Heart right ventricle (tissue), 16 donors: ENCODE data around the gene TMEM167A. TPM values are rescaled to one million over a fixed set of nuclear protein-coding genes. Genes with fewer than 3 reads are reported as not detected.
"Not testable (repeated sequence)": the region's sequence is repeated elsewhere in the genome, so short reads cannot be mapped to it uniquely, and the experiment has no call there.

ENCODE experiments used
- ATAC-seq, 8 donors: fragments of 200-7000 bp; cut with Tn5 transposase; one replicate each; pipeline ENCODE4 v1.9.1; 2020; ENCODE audit warnings: mild to moderate bottlenecking in 8 of 8, moderate library complexity in 8 of 8, moderate number of reproducible peaks in 1 of 8
- DNase-seq, 2 donors: peaks; one replicate each; pipeline ENCODE4 v3.0.0-alpha.2; 2020
- H3K27ac ChIP-seq, 10 donors: fragments of 200-600 bp; sonication (generic) in 2 of 10; one replicate each; pipeline versions ENCODE4 v1.5.0 to v1.8.0; 2020 to 2022; ENCODE audit warnings: mild to moderate bottlenecking in 3 of 10
- H3K27me3 ChIP-seq, 7 donors: fragments of 200-600 bp; one replicate each; pipeline ENCODE4 v1.8.0; 2021 to 2022; ENCODE audit warnings: mild to moderate bottlenecking in 2 of 7
- H3K36me3 ChIP-seq, 9 donors: fragments of 200-600 bp; sonication (generic) in 1 of 9; one replicate each; pipeline versions ENCODE4 v1.5.0 to v1.8.0; 2020 to 2022; ENCODE audit warnings: mild to moderate bottlenecking in 2 of 9
- H3K4me1 ChIP-seq, 9 donors: fragments of 200-600 bp; sonication (generic) in 1 of 9; one replicate each; pipeline versions ENCODE4 v1.5.0 to v1.8.0; 2020 to 2022; ENCODE audit warnings: mild to moderate bottlenecking in 4 of 9
- H3K4me3 ChIP-seq, 10 donors: fragments of 200-600 bp; sonication (generic) in 2 of 10; one replicate each; pipeline versions ENCODE4 v1.5.0 to v1.8.0; 2020 to 2022; ENCODE audit warnings: mild to moderate bottlenecking in 7 of 10, moderate library complexity in 2 of 10
- H3K9me3 ChIP-seq, 11 donors: fragments of 200-600 bp in 10 of 11; sonication (generic) in 2 of 11; one replicate each; pipeline versions ENCODE4 v1.5.0 to v1.8.0; 2013 to 2022; ENCODE audit warnings: mild to moderate bottlenecking in 2 of 11, control low read depth in 1 of 11, moderate library complexity in 1 of 11
- CTCF ChIP-seq, 9 donors: fragments of 200-600 bp; sonication (generic) in 2 of 9; IDR thresholded peaks; one replicate each; pipeline versions ENCODE4 v1.5.0 to v1.8.0; 2021 to 2022; ENCODE audit warnings: antibody characterized with exemption in 9 of 9, mild to moderate bottlenecking in 5 of 9, moderate library complexity in 1 of 9
- WGBS, 2 donors: extraction: QIAGEN DNeasy Blood & Tissue Kit; methylation state at CpG; one replicate each; pipeline ENCODE4 v1.1.7; 2013; ENCODE audit warnings: inconsistent platforms in 1 of 2; 5-methylcytosine and 5-hydroxymethylcytosine counted together
- intact Hi-C, 10 donors: fragments of 100-400 bp; cut with DNase I; formaldehyde crosslinking; loops; one replicate each; pipeline versions ENCODE4 v1.11.1 to v1.14.2; 2022
- polyA plus RNA-seq, 2 donors: library from polyadenylated mRNA; stranded (reverse); fragments of 200-250 nt; gene quantifications; one replicate each; pipeline ENCODE4 v1.2.3, GENCODE V29; 2013
- total RNA-seq, 10 donors: library from RNA; stranded (reverse); fragmentation: NEBNext Ultra II Directional in 3 of 10; extraction: Animal tissue kit (Norgen Biotek cat#: 25700) in 3 of 10; gene quantifications; one replicate each; pipeline versions ENCODE4 v1.2.1 to v1.2.4, GENCODE V29; 2021 to 2023
- donor health status: Arrhythmogenic right ventricular cardiomyopathy.
- donor health status: ischemic (EF 13 %, LVEDD 7.1; RV severe dilation, severe dysfunction).
- donor health status: healthy with polysubstance abuse.
- donor health status: DM: no; HTN: yes; CAD: no.
- donor health status: DM: no; HTN: no; CAD: no.
- donor health status: ischemic (EF 25% LVEDD 6.9; RV normal size, moderate dysfunction).
- donor health status: ischemic (EF 25% LVEDD 5.7; RV mildly dilated, moderate dysfunction).
- donor health status: healthy.
- donor health status: DM: yes; HTN: yes; CAD: no.
- donor health status: Ischemic cardiomyopathy.
- donor health status: ischemic (EF 35%, LVEDD 5.7; RV mildly dilated, moderate dysfunction).
- donor health status: nonischemic (EF 11% LVEDD 7.7; RV severe dilation, severe dysfunction).
- donor health status: DM: yes; HTN: yes; CAD: no.
- donor health status: PGD.
- donor health status: ischemic (EF 29% LVEDD 5.4; RV normal size, mild dysfunction).
- donor health status: nonischemic (EF 23%, LVEDD 6.1; RV moderate dilation, normal function).

TMEM167A gene
- total and polyA plus RNA-seq, 12 donors: 17.6 to 53.5 (median 43.4) TPM

- 4 to 5% methylated on average over 14 of the region's 14 CpGs for WGBS, 2 donors
- peak overlapping the region; percentile 44 to 90 (median 78) for H3K4me3 ChIP-seq
- intact Hi-C loops: loop anchor here in 1 of 10 donors (10.0 kb wide), 2 partner anchors 357 to 723 kb away; no protein-coding TSS in a partner anchor
- H3K4me1 ChIP-seq: peaks cover 0 to 49% (median 37%) of the 10 kb centered on the region in 9 donors
- TF ChIP-seq CTCF (IDR thresholded peaks at IDR 0.05): no peak
- H3K27me3 ChIP-seq: no peaks in the 10 kb centered on the region
- H3K36me3 ChIP-seq: peaks cover 0 to 10% (median 0%) of the 10 kb centered on the region in 9 donors
- no peaks in the 10 kb centered on the region for H3K9me3 ChIP-seq
- peak in 4 of 8 donors; percentile 1 to 35 (median 20) for ATAC-seq
- H3K27ac ChIP-seq: peak overlapping the region in 9 of 10 donors; percentile 67 to 95 (median 85)
- no peak for DNase-seq
Measured at GRCh38 chr5:83077662-83078261, 568 bp upstream of the TMEM167A start.

DNA sequence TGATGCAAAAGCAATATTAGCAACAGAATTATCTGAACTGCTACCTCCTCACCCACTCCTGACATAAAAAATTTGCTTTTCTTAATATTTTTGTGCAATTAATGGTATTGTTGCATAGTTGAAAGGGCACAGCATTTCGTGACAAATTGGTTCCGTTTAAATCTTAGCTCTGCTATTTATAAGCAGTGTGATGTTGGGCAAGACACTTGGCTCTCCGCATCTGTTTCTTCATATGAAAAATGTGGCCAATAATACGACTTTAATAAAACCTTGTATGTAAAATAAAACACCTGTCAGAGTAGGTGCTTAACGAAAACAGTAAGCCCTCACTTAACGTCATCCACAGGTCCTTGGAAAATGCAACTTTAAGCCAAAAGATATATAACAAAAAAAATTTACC lies 4.2 kb downstream of the TMEM167A start:
- H3K4me3 ChIP-seq: no peak overlapping the region
- H3K27me3 ChIP-seq: no peaks in the 10 kb centered on the region
- intact Hi-C loops: loop anchor here in 1 of 10 donors (10.0 kb wide), 2 partner anchors 362 to 718 kb away; no protein-coding TSS in a partner anchor
- H3K27ac ChIP-seq: peak overlapping the region in 3 of 10 donors; percentile 6 to 33 (median 28)
- 49 to 58% methylated on average over 6 of the region's 6 CpGs for WGBS, 2 donors
- peaks cover 0 to 13% (median 0%) of the 10 kb centered on the region in 9 donors for H3K36me3 ChIP-seq
- no peaks in the 10 kb centered on the region for H3K9me3 ChIP-seq
- H3K4me1 ChIP-seq: peaks cover 0 to 87% (median 61%) of the 10 kb centered on the region in 9 donors
- ATAC-seq: no peak
- no peak for DNase-seq
- no peak for TF ChIP-seq CTCF (IDR thresholded peaks at IDR 0.05)

GRCh38 chr5:83071286-83072051 lies 5.7 kb downstream of the TMEM167A start:
- no peak overlapping the region for H3K4me3 ChIP-seq
- no peak for TF ChIP-seq CTCF (IDR thresholded peaks at IDR 0.05)
- H3K27me3 ChIP-seq: no peaks in the 10 kb centered on the region
- H3K9me3 ChIP-seq: no peaks in the 10 kb centered on the region
- 77 to 78% methylated on average over 2 of the region's 2 CpGs for WGBS, 2 donors
- intact Hi-C loops: loop anchor here in 1 of 10 donors (10.0 kb wide), 2 partner anchors 363 to 717 kb away; no protein-coding TSS in a partner anchor
- H3K27ac ChIP-seq: no peak overlapping the region
- H3K4me1 ChIP-seq: peaks cover 0 to 84% (median 61%) of the 10 kb centered on the region in 9 donors
- DNase-seq (no peak), ATAC-seq (no peak)
- H3K36me3 ChIP-seq: peaks cover 0 to 13% (median 0%) of the 10 kb centered on the region in 9 donors

- DNase-seq (no peak), ATAC-seq (no peak)
- peaks cover 0 to 69% (median 44%) of the 10 kb centered on the region in 9 donors for H3K4me1 ChIP-seq
- H3K4me3 ChIP-seq: no peak overlapping the region
- no peaks in the 10 kb centered on the region for H3K9me3 ChIP-seq
- no peak for TF ChIP-seq CTCF (IDR thresholded peaks at IDR 0.05)
- peaks cover 0 to 13% (median 0%) of the 10 kb centered on the region in 9 donors for H3K36me3 ChIP-seq
- 83 to 87% methylated on average over 2 of the region's 2 CpGs for WGBS, 2 donors
- no peak overlapping the region for H3K27ac ChIP-seq
- H3K27me3 ChIP-seq: no peaks in the 10 kb centered on the region
- intact Hi-C loops: no loop called here
Measured at GRCh38 chr5:83069096-83069799, 7.9 kb downstream of the TMEM167A start.

- ATAC-seq, H3K27me3 ChIP-seq, H3K9me3 ChIP-seq, H3K4me3 ChIP-seq, DNase-seq, intact Hi-C loops, H3K27ac ChIP-seq: not testable (repeated sequence)
- Histone ChIP-seq H3K36me3 (peaks cover 0 to 25% (median 0%) of the 10 kb centered on the region in 9 donors), H3K4me1 (peaks cover 0 to 50% (median 28%) of the 10 kb centered on the region in 9 donors)
- WGBS, 2 donors: 95 to 98% methylated on average over 4 of the region's 4 CpGs
Measured at GRCh38 chr5:83067377-83067776, 9.8 kb downstream of the TMEM167A start.
